ENCODE measurements around the gene MED27. TPM values are rescaled to one million over a fixed set of nuclear protein-coding genes. Genes with fewer than 3 reads are reported as not detected.

Gene MED27
- total RNA-seq, 3 donors from 2014 or later: 14.4 to 20.3 (median 15.8) TPM

DNA sequence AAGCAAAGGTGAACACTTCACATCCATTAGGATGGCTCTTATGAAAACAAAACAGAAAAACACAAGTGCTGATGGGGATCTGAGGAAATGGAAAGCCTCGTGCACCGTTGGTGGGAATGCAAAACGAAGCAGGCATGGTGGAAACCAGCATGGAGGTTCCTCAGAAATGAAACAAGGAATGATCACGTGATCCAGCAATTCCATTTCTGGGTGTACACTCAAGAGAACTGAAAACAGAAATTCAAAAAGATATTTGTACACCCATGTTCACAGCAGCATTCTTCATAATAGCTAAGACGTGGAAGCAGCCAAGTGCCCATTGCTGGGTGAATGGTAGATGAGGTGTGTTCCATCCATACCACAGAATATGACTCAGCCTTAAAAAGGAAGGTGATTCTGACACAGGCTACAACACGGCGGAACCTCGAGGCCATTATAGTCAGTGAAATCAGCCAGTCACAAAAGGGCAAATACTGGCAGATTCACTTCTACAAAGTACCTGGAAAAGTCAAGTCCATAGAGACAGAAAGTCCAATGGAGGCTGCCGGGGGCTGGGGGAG lies 252.6 kb downstream of the MED27 start:
- DNase-seq (ENCODE audit: low spot score in 2 of 2): no peak
- no peak overlapping the region for H3K27ac ChIP-seq
- H3K4me3 ChIP-seq: no peak overlapping the region
- H3K27me3 ChIP-seq: peaks cover 0 to 60% of the 10 kb centered on the region in 2 donors
- TF ChIP-seq, protein P1, sequence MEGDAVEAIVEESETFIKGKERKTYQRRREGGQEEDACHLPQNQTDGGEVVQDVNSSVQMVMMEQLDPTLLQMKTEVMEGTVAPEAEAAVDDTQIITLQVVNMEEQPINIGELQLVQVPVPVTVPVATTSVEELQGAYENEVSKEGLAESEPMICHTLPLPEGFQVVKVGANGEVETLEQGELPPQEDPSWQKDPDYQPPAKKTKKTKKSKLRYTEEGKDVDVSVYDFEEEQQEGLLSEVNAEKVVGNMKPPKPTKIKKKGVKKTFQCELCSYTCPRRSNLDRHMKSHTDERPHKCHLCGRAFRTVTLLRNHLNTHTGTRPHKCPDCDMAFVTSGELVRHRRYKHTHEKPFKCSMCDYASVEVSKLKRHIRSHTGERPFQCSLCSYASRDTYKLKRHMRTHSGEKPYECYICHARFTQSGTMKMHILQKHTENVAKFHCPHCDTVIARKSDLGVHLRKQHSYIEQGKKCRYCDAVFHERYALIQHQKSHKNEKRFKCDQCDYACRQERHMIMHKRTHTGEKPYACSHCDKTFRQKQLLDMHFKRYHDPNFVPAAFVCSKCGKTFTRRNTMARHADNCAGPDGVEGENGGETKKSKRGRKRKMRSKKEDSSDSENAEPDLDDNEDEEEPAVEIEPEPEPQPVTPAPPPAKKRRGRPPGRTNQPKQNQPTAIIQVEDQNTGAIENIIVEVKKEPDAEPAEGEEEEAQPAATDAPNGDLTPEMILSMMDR (IDR thresholded peaks at IDR 0.05): no peak
- TF ChIP-seq POLR2A (IDR thresholded peaks at IDR 0.05): no peak
- TF ChIP-seq POLR2AphosphoS5 (IDR thresholded peaks at IDR 0.05): no peak
- no peaks in the 10 kb centered on the region for H3K9me3 ChIP-seq
- intact Hi-C loops (cut with DNase I; ENCODE audit: low total_unique reads): no loop called here
- no peaks in the 10 kb centered on the region for H3K36me3 ChIP-seq
- H3K4me1 ChIP-seq: no peaks in the 10 kb centered on the region

DNA sequence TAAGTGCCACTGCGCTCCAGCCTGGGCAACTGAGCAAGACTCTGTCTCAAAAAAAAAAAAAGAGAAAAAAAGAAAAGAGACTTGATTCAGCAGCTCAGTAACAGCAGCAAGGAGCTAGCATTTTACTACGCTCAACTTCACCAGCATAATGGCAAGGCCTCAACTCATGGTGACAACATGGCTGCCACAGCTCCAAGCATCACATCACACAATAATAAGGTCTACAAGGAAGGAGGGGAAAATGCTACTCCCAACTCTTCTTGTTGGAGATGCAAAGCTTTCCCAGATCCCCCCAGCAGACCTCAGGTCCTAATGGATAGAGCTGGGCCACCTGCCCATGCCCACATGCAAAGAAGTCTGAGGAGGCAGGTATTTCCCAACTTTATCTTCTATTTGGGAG lies 253.6 kb downstream of the MED27 start:
- no peaks in the 10 kb centered on the region for H3K36me3 ChIP-seq
- DNase-seq (ENCODE audit: low spot score in 2 of 2): no peak
- intact Hi-C loops (cut with DNase I; ENCODE audit: low total_unique reads): no loop called here

DNA sequence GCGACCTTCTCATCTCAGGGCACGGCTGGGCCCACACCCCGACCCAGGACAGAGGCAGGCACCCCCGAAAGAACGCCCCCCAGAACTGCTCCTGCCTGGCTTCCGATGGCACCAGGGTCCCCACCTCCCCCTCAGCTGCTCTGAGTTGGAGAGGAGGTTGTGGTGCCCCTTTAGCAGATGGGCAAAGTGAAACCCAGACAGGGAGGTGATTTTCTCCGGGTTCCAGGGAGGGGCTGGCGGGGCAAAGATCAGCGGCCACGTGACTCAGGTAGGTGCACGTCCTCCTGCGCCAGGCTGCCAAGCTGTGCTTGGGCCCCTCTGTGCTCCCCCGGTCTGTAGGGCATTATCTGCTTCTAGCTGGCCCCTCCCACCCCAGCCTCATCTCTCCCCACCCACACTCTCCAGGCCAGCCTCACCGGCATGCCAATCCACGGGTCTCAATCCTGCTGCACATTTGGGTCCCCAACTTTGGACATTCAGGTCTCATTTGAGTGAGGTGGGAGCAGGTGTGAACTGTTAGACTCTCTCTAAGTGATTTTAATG lies 254.6 kb downstream of the MED27 start:
- no peaks in the 10 kb centered on the region for H3K36me3 ChIP-seq
- intact Hi-C loops (cut with DNase I; ENCODE audit: low total_unique reads): no loop called here
- no peaks in the 10 kb centered on the region for H3K4me1 ChIP-seq
- TF ChIP-seq POLR2A (IDR thresholded peaks at IDR 0.05): no peak
- TF ChIP-seq POLR2AphosphoS5 (IDR thresholded peaks at IDR 0.05): no peak
- TF ChIP-seq, protein P1 (IDR thresholded peaks at IDR 0.05): no peak
- no peak overlapping the region for H3K27ac ChIP-seq
- H3K27me3 ChIP-seq: peaks cover 0 to 66% of the 10 kb centered on the region in 2 donors
- DNase-seq (ENCODE audit: low spot score in 2 of 2): no peak
- no peaks in the 10 kb centered on the region for H3K9me3 ChIP-seq
- no peak overlapping the region for H3K4me3 ChIP-seq

More for the DNA sequence above, 253.6 kb downstream of the MED27 start:
- Histone ChIP-seq H3K4me1 (no peaks in the 10 kb centered on the region), H3K4me3 (no peak overlapping the region), H3K9me3 (no peaks in the 10 kb centered on the region), H3K27me3 (peaks cover 0 to 60% of the 10 kb centered on the region in 2 donors), H3K27ac (no peak overlapping the region)
- TF ChIP-seq POLR2A (IDR thresholded peaks at IDR 0.05) (no peak), POLR2AphosphoS5 (IDR thresholded peaks at IDR 0.05) (no peak)
- TF ChIP-seq, protein P1 (IDR thresholded peaks at IDR 0.05): no peak

DNA sequence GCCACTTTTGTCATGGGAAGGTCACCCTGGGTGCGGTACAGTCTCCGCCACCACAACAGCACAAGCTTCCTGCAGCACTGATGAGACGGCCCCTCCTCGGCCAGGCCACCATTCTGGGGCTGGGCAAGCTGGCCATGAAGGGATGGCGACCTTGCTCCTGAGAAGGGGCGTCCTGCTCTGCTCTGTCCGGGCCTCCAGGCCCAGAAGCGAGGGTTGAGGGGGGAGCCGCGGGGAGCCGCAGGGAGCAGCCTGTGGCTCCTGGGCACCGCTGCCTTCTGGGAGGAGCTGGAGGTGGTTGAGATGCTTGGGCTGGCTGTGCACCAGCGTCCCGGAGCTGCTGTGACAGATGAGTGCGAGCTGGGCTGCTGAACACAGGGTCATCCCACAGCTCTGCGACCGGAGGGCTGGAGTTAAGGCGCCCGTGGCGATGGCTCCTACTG lies 255.5 kb downstream of the MED27 start:
- H3K27me3 ChIP-seq: peaks cover 0 to 66% of the 10 kb centered on the region in 2 donors
- no peak overlapping the region for H3K27ac ChIP-seq
- no peaks in the 10 kb centered on the region for H3K36me3 ChIP-seq
- H3K9me3 ChIP-seq: no peaks in the 10 kb centered on the region
- no peak for DNase-seq (ENCODE audit: low spot score in 2 of 2)
- TF ChIP-seq, protein P1 (IDR thresholded peaks at IDR 0.05): no peak
- no peak for TF ChIP-seq POLR2A (IDR thresholded peaks at IDR 0.05)
- TF ChIP-seq POLR2AphosphoS5 (IDR thresholded peaks at IDR 0.05): no peak
- no peaks in the 10 kb centered on the region for H3K4me1 ChIP-seq
- intact Hi-C loops (cut with DNase I; ENCODE audit: low total_unique reads): no loop called here
- no peak overlapping the region for H3K4me3 ChIP-seq

DNA sequence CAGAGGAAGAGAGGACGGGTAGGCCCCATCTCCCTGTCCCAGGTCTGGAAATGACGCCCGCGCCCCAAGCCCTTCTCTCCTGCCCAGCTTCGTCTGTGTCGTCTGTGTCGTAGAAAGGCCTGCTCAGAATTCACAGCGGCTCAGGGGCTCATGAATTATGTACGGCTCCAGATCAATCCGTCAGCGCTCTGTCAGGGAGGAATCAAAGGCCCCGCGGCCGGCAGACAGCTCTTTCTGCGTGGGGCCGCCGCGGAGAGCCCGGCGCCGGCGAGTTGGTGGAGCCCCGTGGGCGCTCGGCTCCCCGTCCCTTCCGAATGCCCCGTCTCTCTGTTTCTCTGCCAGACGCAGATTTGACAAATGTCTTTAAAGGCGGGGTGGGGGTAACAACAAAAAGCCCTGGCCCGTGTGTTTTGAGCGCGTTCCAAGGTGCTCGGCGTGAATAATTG lies 255.9 kb downstream of the MED27 start:
- intact Hi-C loops (cut with DNase I; ENCODE audit: low total_unique reads): loop anchor here (1.0 kb wide), 1 partner anchor 26 kb away; no protein-coding TSS in a partner anchor
- Histone ChIP-seq H3K27me3 (peaks cover 0 to 64% of the 10 kb centered on the region in 2 donors), H3K36me3 (no peaks in the 10 kb centered on the region)

More for the DNA sequence above, 255.9 kb downstream of the MED27 start:
- Histone ChIP-seq H3K9me3 (no peaks in the 10 kb centered on the region), H3K27ac (no peak overlapping the region), H3K4me1 (no peaks in the 10 kb centered on the region), H3K4me3 (no peak overlapping the region)
- DNase-seq (ENCODE audit: low spot score in 2 of 2): no peak
- no peak for TF ChIP-seq POLR2AphosphoS5 (IDR thresholded peaks at IDR 0.05)
- TF ChIP-seq, protein P1 (IDR thresholded peaks at IDR 0.05): no peak
- TF ChIP-seq POLR2A (IDR thresholded peaks at IDR 0.05): no peak
